ENCODE results near the gene ITIH1. TPM values are rescaled to one million over a fixed set of nuclear protein-coding genes. Genes with fewer than 3 reads are reported as not detected.

The ITIH1 gene
- total RNA-seq, 1 experiment from 2014 or later, result not detected

GRCh38 chr3:52839268-52839575 lies 61.8 kb downstream of the ITIH1 start:
- no peak for DNase-seq (ENCODE audit: low spot score)

GRCh38 chr3:52839892-52840545 lies 62.6 kb downstream of the ITIH1 start:
- no peak for DNase-seq (ENCODE audit: low spot score)

- DNase-seq (ENCODE audit: low spot score), result no peak
Measured at GRCh38 chr3:52841211-52841980, 64.0 kb downstream of the ITIH1 start.

Other genes with a start within 250 kb of the ITIH1 start
- 44.5 and 46.9 TPM in 2 replicates for gene NT5DC2, start 243.7 kb upstream of the ITIH1 start, total RNA-seq (2014; rRNA removed; shearing (Covaris generic))
- 1.5 and 102 TPM in 2 replicates for gene UQCC5, start 241.0 kb upstream of the ITIH1 start, total RNA-seq (2014; rRNA removed; shearing (Covaris generic))
- gene PBRM1, start 91.7 kb upstream of the ITIH1 start, total RNA-seq (2014; rRNA removed; shearing (Covaris generic)), result 17.3 and 17.4 TPM in 2 replicates
- 75.7 and 81.7 TPM in 2 replicates for gene GNL3, start 91.6 kb upstream of the ITIH1 start, total RNA-seq (2014; rRNA removed; shearing (Covaris generic))
- gene GLT8D1, start 71.8 kb upstream of the ITIH1 start, total RNA-seq (2014; rRNA removed; shearing (Covaris generic)), result 67.5 and 82.7 TPM in 2 replicates
- gene SPCS1, start 71.5 kb upstream of the ITIH1 start, total RNA-seq (2014; rRNA removed; shearing (Covaris generic)), result 153 and 208 TPM in 2 replicates
- 9.0 and 10.9 TPM in 2 replicates for gene NEK4, start 6.7 kb upstream of the ITIH1 start, total RNA-seq (2014; rRNA removed; shearing (Covaris generic))
- not detected in 2 replicates for gene ITIH3, start 17.2 kb downstream of the ITIH1 start, total RNA-seq (2014; rRNA removed; shearing (Covaris generic))
- 0.10 and 6.1 TPM in 2 replicates for gene ITIH4, start 53.1 kb downstream of the ITIH1 start, total RNA-seq (2014; rRNA removed; shearing (Covaris generic))
- not detected in 2 replicates for gene MUSTN1, start 57.4 kb downstream of the ITIH1 start, total RNA-seq (2014; rRNA removed; shearing (Covaris generic))
- gene STIMATE, start 119.9 kb downstream of the ITIH1 start, total RNA-seq (2014; rRNA removed; shearing (Covaris generic)), result 4.0 and 5.0 TPM in 2 replicates